Nephron (organoid): Measurements from ENCODE around the gene LRRC75A.

Experiments used
- H3K27ac Mint-ChIP-seq, 3 experiments: 2 replicates each; pipeline ENCODE4 v1.8.0; 2020; ENCODE audit warnings: mixed read lengths in 3 of 3, mild to moderate bottlenecking in 2 of 3, moderate library complexity in 1 of 3
- H3K27me3 Mint-ChIP-seq: 2 replicates; pipeline ENCODE4 v1.8.0; 2021; ENCODE audit warnings: low read depth, mild to moderate bottlenecking, moderate library complexity, mixed read lengths
- H3K36me3 Mint-ChIP-seq: 2 replicates; pipeline ENCODE4 v1.8.0; 2020; ENCODE audit warnings: low read depth, mixed read lengths
- H3K4me1 Mint-ChIP-seq: 2 replicates; pipeline ENCODE4 v1.8.0; 2020; ENCODE audit warnings: mixed read lengths
- H3K4me3 Mint-ChIP-seq, 3 experiments: 2 replicates each; pipeline ENCODE4 v1.8.0; 2020; ENCODE audit warnings: mild to moderate bottlenecking in 3 of 3, mixed read lengths in 3 of 3, moderate library complexity in 2 of 3
- H3K9me3 Mint-ChIP-seq: 2 replicates; pipeline ENCODE4 v1.8.0; 2020; ENCODE audit warnings: mixed read lengths
- TF ChIP-seq, protein P1 (sequence below), 3 experiments: fragments of 200-600 bp; sonication (generic); IDR thresholded peaks; one replicate each; pipeline ENCODE4 v1.5.0; 2021; ENCODE audit warnings: antibody characterized with exemption in 3 of 3; ENCODE audit not compliant: unreplicated experiment in 3 of 3

Gene LRRC75A

DNA sequence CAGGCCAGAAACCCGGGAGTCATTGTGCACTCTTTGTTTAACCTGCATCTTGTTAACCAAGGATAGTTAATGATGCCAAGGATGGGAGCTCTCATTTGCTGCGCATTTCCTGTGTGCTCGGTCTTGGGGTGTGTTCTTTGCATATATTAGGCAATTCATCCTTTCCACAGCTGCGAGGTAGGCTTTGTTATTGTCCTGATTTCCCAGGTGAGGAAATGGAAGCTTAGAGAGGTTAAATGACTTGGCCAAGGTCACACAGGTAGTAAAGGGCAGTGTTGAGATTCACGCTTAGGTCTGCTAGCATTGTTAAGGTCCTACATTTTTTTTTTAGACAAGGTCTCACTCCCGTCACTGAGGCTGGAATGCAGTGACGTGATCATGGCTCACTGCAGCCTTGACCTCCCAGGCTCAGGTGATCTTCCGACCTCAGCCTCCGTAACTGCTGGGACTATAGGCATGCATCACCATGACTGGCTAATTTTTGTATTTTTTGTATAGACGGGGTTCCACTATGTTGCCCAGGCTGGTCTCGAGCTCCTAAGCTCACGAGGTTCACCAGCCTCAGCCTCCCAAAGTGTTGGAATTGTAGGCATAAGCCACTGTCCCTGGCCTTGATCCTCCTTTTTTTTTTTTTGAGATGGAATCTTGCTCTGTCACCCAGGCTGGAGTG, 5.0 kb upstream of the LRRC75A start:
- H3K27me3 Mint-ChIP-seq: peaks cover 36% of the 10 kb centered on the region
- no peak overlapping the region for H3K27ac Mint-ChIP-seq
- TF ChIP-seq, protein P1, sequence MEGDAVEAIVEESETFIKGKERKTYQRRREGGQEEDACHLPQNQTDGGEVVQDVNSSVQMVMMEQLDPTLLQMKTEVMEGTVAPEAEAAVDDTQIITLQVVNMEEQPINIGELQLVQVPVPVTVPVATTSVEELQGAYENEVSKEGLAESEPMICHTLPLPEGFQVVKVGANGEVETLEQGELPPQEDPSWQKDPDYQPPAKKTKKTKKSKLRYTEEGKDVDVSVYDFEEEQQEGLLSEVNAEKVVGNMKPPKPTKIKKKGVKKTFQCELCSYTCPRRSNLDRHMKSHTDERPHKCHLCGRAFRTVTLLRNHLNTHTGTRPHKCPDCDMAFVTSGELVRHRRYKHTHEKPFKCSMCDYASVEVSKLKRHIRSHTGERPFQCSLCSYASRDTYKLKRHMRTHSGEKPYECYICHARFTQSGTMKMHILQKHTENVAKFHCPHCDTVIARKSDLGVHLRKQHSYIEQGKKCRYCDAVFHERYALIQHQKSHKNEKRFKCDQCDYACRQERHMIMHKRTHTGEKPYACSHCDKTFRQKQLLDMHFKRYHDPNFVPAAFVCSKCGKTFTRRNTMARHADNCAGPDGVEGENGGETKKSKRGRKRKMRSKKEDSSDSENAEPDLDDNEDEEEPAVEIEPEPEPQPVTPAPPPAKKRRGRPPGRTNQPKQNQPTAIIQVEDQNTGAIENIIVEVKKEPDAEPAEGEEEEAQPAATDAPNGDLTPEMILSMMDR (IDR thresholded peaks at IDR 0.05; ENCODE audit: unreplicated experiment in 3 of 3): no peak
- no peak overlapping the region for H3K4me3 Mint-ChIP-seq
- H3K36me3 Mint-ChIP-seq: no peaks in the 10 kb centered on the region
- no peaks in the 10 kb centered on the region for H3K4me1 Mint-ChIP-seq
- no peaks in the 10 kb centered on the region for H3K9me3 Mint-ChIP-seq

DNA sequence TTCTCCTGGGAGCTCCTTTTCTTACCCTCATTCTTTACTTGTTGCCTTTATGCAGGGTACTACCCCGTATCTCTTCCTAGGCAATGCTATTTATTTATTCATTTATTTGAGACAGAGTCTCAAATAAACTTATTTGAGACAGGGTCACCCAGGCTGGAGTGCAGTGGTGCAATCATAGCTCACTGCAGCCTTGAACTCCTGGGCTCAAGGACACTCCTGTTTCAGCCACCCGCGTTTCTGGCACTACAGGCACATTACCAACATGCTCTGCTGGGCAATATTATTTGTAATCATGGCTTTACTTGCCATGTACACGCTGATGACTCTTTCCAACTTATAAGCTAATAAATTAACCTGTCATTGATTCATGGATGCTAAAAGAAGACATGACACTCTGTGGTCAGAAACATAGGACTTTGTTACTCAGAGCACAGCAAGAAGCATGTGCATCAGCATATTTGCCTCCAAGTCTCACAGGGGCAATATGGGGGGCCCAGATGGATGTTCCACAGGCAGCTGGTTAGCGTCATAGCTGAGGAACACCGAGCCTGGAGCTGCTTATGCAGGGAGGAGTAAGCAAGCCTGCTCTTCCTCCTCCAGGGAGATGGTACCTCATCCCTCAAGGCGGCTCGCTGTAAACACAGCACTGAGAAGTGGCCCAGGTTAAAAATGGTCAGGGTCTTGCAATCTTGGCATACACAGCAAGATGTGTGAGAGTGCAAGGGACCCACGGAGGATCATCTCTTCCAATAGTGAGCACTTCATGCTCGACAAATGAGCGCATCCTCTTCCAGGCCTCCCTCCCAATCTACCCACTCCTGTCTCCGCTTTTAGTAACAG, 4.2 kb upstream of the LRRC75A start:
- TF ChIP-seq, protein P1 (IDR thresholded peaks at IDR 0.05; ENCODE audit: unreplicated experiment in 3 of 3): no peak
- H3K27ac Mint-ChIP-seq: no peak overlapping the region
- H3K27me3 Mint-ChIP-seq: peaks cover 37% of the 10 kb centered on the region
- H3K9me3 Mint-ChIP-seq: no peaks in the 10 kb centered on the region
- H3K36me3 Mint-ChIP-seq: no peaks in the 10 kb centered on the region
- H3K4me1 Mint-ChIP-seq: no peaks in the 10 kb centered on the region
- H3K4me3 Mint-ChIP-seq: peak overlapping the region in 1 of 3 experiments; percentile 35

DNA sequence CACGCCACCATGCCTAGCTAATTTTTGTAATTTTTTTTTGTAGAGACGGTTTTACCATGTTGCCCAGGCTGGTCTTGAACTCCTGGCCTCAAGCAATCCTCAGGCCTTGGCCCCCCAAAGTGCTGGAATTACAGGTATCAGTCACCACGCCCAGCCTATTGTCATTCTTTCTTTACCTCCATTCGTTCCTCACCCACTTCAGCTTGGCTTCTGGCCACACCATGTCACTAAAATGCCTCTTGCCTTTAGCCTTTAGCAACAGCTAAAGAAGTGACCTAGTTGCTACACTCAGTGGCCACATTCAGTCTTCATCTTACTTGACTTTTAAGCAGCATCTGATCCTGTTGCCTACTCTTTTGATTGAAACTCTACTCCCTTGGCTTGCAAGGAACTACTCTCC, 3.6 kb upstream of the LRRC75A start:
- peaks cover 41% of the 10 kb centered on the region for H3K27me3 Mint-ChIP-seq
- no peak overlapping the region for H3K27ac Mint-ChIP-seq
- peaks cover 6% of the 10 kb centered on the region for H3K4me1 Mint-ChIP-seq
- TF ChIP-seq, protein P1 (IDR thresholded peaks at IDR 0.05; ENCODE audit: unreplicated experiment in 3 of 3): no peak
- peak overlapping the region in 2 of 3 experiments; percentile 15 to 35 for H3K4me3 Mint-ChIP-seq
- no peaks in the 10 kb centered on the region for H3K36me3 Mint-ChIP-seq
- H3K9me3 Mint-ChIP-seq: no peaks in the 10 kb centered on the region

DNA sequence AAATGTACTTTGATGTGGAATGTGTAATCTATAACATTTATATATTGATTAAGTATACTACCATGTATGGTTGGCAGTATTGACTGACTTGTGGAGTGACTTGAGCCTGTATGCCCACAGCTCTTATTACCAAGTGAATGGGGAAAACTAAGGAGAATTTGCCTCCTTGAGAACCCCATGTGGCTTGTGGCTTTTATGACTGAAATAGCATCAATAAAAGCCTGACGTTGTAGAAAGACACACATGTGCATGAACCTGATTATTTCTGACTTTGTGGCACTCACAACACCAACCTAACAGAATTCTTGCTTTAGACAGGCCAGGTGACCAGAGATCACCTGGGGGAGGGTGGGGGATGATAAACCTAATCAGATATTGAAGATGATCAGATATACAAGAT, 2.1 kb upstream of the LRRC75A start:
- TF ChIP-seq, protein P1 (IDR thresholded peaks at IDR 0.05; ENCODE audit: unreplicated experiment in 3 of 3): no peak
- Mint-ChIP-seq H3K36me3 (no peaks in the 10 kb centered on the region), H3K27me3 (peaks cover 52% of the 10 kb centered on the region), H3K27ac (no peak overlapping the region), H3K4me3 (peak overlapping the region; percentile 28 to 91 (median 90)), H3K9me3 (no peaks in the 10 kb centered on the region), H3K4me1 (peaks cover 19% of the 10 kb centered on the region)

DNA sequence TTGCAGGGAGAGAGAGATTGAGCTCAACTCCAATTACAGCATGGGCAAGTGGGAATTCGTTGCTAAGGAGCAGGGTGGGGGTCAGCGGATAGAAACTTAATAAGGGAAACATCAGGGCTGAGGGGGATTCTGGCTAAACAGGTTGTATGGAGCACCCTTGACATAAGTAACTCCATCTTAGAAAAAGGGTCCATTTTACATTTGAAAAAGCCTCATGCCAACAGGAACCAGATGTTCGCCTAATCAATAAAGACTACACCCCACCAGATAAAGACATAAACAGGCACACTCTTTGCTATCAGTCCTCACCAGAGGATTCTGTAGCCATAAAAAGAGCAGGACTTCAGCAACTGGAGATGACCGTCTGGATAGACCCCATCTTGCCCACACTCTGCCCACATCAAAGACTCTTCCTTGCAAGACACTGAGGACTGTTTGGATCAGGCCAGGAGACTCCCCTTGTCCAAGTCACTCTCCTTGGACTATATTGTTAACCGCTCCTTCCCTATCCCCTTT, 1.6 kb upstream of the LRRC75A start:
- H3K4me1 Mint-ChIP-seq: peaks cover 24% of the 10 kb centered on the region
- H3K27ac Mint-ChIP-seq: no peak overlapping the region
- H3K36me3 Mint-ChIP-seq: no peaks in the 10 kb centered on the region
- TF ChIP-seq, protein P1 (IDR thresholded peaks at IDR 0.05; ENCODE audit: unreplicated experiment in 3 of 3): no peak
- H3K9me3 Mint-ChIP-seq: no peaks in the 10 kb centered on the region
- H3K4me3 Mint-ChIP-seq: peak overlapping the region; percentile 28 to 91 (median 90)
- H3K27me3 Mint-ChIP-seq: peaks cover 54% of the 10 kb centered on the region
